SU-DHL-6 (cell line): ENCODE results near the gene MGRN1.
A peak's percentile ranks its signal among the peaks of the same experiment; 100 is the strongest.

Experiments used
- H2AFZ ChIP-seq: fragments of 200-600 bp; sonication (generic); 2 replicates; pipeline ENCODE4 v1.6.1; 2014; ENCODE audit warnings: low read depth, mild to moderate bottlenecking, moderate library complexity, mixed read lengths, antibody characterized with exemption, low read length; ENCODE audit not compliant: severe bottlenecking
- H3F3A ChIP-seq: fragments of 200-600 bp; shearing (Covaris generic); 2 replicates; pipeline ENCODE4 v1.6.0; 2016; ENCODE audit warnings: antibody characterized with exemption, mild to moderate bottlenecking; ENCODE audit not compliant: insufficient read depth
- H3K27ac ChIP-seq: fragments of 200-600 bp; sonication (generic); 2 replicates; pipeline ENCODE4 v1.5.1; 2016; ENCODE audit warnings: low read depth, mild to moderate bottlenecking, low read length, moderate library complexity, mixed read lengths
- H3K27me3 ChIP-seq: fragments of 200-600 bp; sonication (generic), shearing (Covaris generic); 2 replicates; pipeline ENCODE4 v1.6.0; 2014; ENCODE audit warnings: mild to moderate bottlenecking, low read length
- H3K36me3 ChIP-seq: fragments of 200-600 bp; sonication (generic); 2 replicates; pipeline ENCODE4 v1.6.1; 2014; ENCODE audit warnings: mild to moderate bottlenecking, low read length, mixed read lengths
- H3K4me2 ChIP-seq: fragments of 300-600, 200-600 bp; shearing (Covaris generic), sonication (generic); 2 replicates; pipeline ENCODE4 v1.6.0; 2014; ENCODE audit warnings: low read length, low read depth, mild to moderate bottlenecking; ENCODE audit not compliant: poor library complexity, severe bottlenecking
- H3K4me3 ChIP-seq: fragments of 200-600 bp; sonication (generic); 2 replicates; pipeline ENCODE4 v1.5.1; 2014; ENCODE audit warnings: antibody characterized with exemption, low read length, mild to moderate bottlenecking, mixed read lengths; ENCODE audit not compliant: insufficient read depth, poor library complexity, severe bottlenecking
- H3K79me2 ChIP-seq: fragments of 200-600 bp; sonication (generic); 2 replicates; pipeline ENCODE4 v1.6.1; 2014; ENCODE audit warnings: mild to moderate bottlenecking, low read length, moderate library complexity; ENCODE audit not compliant: insufficient read depth
- H3K9ac ChIP-seq: fragments of 200-600 bp; sonication (generic); 2 replicates; pipeline ENCODE4 v1.7.0; 2014; ENCODE audit warnings: mild to moderate bottlenecking, low read length
- H3K9me2 ChIP-seq: fragments of 200-600 bp; sonication (generic); replicated peaks from 2 replicates; pipeline ENCODE4 v1.6.1; 2014; ENCODE audit warnings: low read length; ENCODE audit not compliant: insufficient read depth
- H3K9me3 ChIP-seq: fragments of 200-600 bp; sonication (generic); 2 replicates; pipeline ENCODE4 v1.6.1; 2014; ENCODE audit warnings: low read length, mixed read lengths; ENCODE audit not compliant: insufficient read depth
- H4K20me1 ChIP-seq: fragments of 200-600 bp; sonication (generic); 2 replicates; pipeline ENCODE4 v1.6.1; 2014; ENCODE audit warnings: low read depth, mild to moderate bottlenecking, antibody characterized with exemption, low read length, moderate library complexity, mixed read lengths
- CTCF ChIP-seq: fragments of 200-600 bp; sonication (generic); IDR thresholded peaks from one replicate; pipeline ENCODE4 v1.5.1; 2017; ENCODE audit warnings: antibody characterized with exemption, mild to moderate bottlenecking, low read length, moderate library complexity; ENCODE audit not compliant: insufficient read depth, poor library complexity, severe bottlenecking
- EZH2phosphoT487 ChIP-seq: fragments of 200-600 bp; sonication (generic), shearing (Covaris generic); conservative IDR thresholded peaks from 2 replicates; pipeline ENCODE4 v1.6.1; 2018; ENCODE audit warnings: mild to moderate bottlenecking, antibody characterized with exemption, low read length, moderate library complexity, mixed read lengths

MGRN1 gene

GRCh38 chr16:4729876-4730275, 105.2 kb downstream of the MGRN1 start:
- H3K4me3 ChIP-seq, result no peak overlapping the region
- no peaks in the 10 kb centered on the region for H3K79me2 ChIP-seq
- no peak overlapping the region for H3K4me2 ChIP-seq
- H3K36me3 ChIP-seq, result no peaks in the 10 kb centered on the region
- 0 out of 2 replicates have a peak, but pooled peaks cover 12% of the 10 kb centered on the region for H3F3A ChIP-seq
- H3K9me3 ChIP-seq, result no peaks in the 10 kb centered on the region
- no peak overlapping the region for H3K27ac ChIP-seq
- H3K27me3 ChIP-seq, result no peaks in the 10 kb centered on the region
- no peaks in the 10 kb centered on the region for H4K20me1 ChIP-seq
- TF ChIP-seq CTCF (no peak), EZH2phosphoT487 (no peak)
- no peak overlapping the region for H2AFZ ChIP-seq
- no peaks in the 10 kb centered on the region for H3K9me2 ChIP-seq
- no peak overlapping the region for H3K9ac ChIP-seq

GRCh38 chr16:4733211-4733742, 108.7 kb downstream of the MGRN1 start:
- TF ChIP-seq EZH2phosphoT487, result no peak
- TF ChIP-seq CTCF, result no peak
- peak overlapping the region; percentile 67 for H3K27ac ChIP-seq
- peak overlapping the region; percentile 95 for H2AFZ ChIP-seq

GRCh38 chr16:4733747-4734062, 109.1 kb downstream of the MGRN1 start:
- Histone ChIP-seq H3K27me3 (no peaks in the 10 kb centered on the region), H3K79me2 (no peaks in the 10 kb centered on the region), H3K27ac (peak overlapping the region; percentile 67), H3K9me3 (no peaks in the 10 kb centered on the region), H3K36me3 (no peaks in the 10 kb centered on the region), H2AFZ (peak overlapping the region; percentile 95), H3F3A (0 out of 2 replicates have a peak, but pooled peaks cover 12% of the 10 kb centered on the region), H3K4me2 (peak overlapping the region; percentile 81), H3K9me2 (no peaks in the 10 kb centered on the region), H3K9ac (peak overlapping the region; percentile 83), H4K20me1 (no peaks in the 10 kb centered on the region), H3K4me3 (peak overlapping the region; percentile 90)
- no peak for TF ChIP-seq EZH2phosphoT487
- TF ChIP-seq CTCF, result no peak

More at GRCh38 chr16:4733211-4733742, 108.7 kb downstream of the MGRN1 start:
- Histone ChIP-seq H3K4me2 (peak overlapping the region; percentile 81), H3F3A (0 out of 2 replicates have a peak, but pooled peaks cover 12% of the 10 kb centered on the region), H3K36me3 (no peaks in the 10 kb centered on the region), H3K79me2 (no peaks in the 10 kb centered on the region), H3K9ac (peak overlapping the region; percentile 83), H3K9me2 (no peaks in the 10 kb centered on the region), H3K9me3 (no peaks in the 10 kb centered on the region), H3K4me3 (peak overlapping the region; percentile 90), H4K20me1 (no peaks in the 10 kb centered on the region), H3K27me3 (no peaks in the 10 kb centered on the region)
